ENCODE results near the gene FAM20C.

FAM20C gene

GRCh38 chr7:191981-192649 lies at the start of gene FAM20C:
FAM20C (plus strand) TSS chr7:192571; CDS start chr7:193200, 629 bp downstream.
- DNase-seq (ENCODE audit: low read depth, low spot score), result no peak

GRCh38 chr7:143145-143751 lies 49.1 kb upstream of the FAM20C start:
- no peak for DNase-seq (ENCODE audit: low read depth, low spot score)

- DNase-seq (ENCODE audit: low read depth, low spot score), result no peak
These were observed 48.4 kb upstream of the FAM20C start for GRCh38 chr7:143811-144453.

- no peak for DNase-seq (ENCODE audit: low read depth, low spot score)
These were observed 47.9 kb upstream of the FAM20C start for GRCh38 chr7:144454-144826.

GRCh38 chr7:145863-146262 lies 46.5 kb upstream of the FAM20C start:
- no peak for DNase-seq (ENCODE audit: low read depth, low spot score)

GRCh38 chr7:148543-148931 lies 43.8 kb upstream of the FAM20C start:
- DNase-seq (ENCODE audit: low read depth, low spot score), result no peak

GRCh38 chr7:148932-149790 lies 43.2 kb upstream of the FAM20C start:
- peak; percentile 92 for DNase-seq (ENCODE audit: low read depth, low spot score)

- no peak for DNase-seq (ENCODE audit: low read depth, low spot score)
These were observed 42.4 kb upstream of the FAM20C start for GRCh38 chr7:149791-150636.

GRCh38 chr7:150811-151221 lies 41.6 kb upstream of the FAM20C start:
- no peak for DNase-seq (ENCODE audit: low read depth, low spot score)

GRCh38 chr7:151346-152050 lies 40.9 kb upstream of the FAM20C start:
- no peak for DNase-seq (ENCODE audit: low read depth, low spot score)

- no peak for DNase-seq (ENCODE audit: low read depth, low spot score)
These were observed 39.5 kb upstream of the FAM20C start for GRCh38 chr7:152702-153391.

GRCh38 chr7:153604-154003 lies 38.8 kb upstream of the FAM20C start:
- no peak for DNase-seq (ENCODE audit: low read depth, low spot score)

- no peak for DNase-seq (ENCODE audit: low read depth, low spot score)
These were observed 38.1 kb upstream of the FAM20C start for GRCh38 chr7:154096-154799.

GRCh38 chr7:155469-155900 lies 36.9 kb upstream of the FAM20C start:
- DNase-seq (ENCODE audit: low read depth, low spot score), result no peak

- no peak for DNase-seq (ENCODE audit: low read depth, low spot score)
These were observed 36.0 kb upstream of the FAM20C start for GRCh38 chr7:156111-157007.

- DNase-seq (ENCODE audit: low read depth, low spot score), result no peak
These were observed 35.4 kb upstream of the FAM20C start for GRCh38 chr7:157008-157310.

GRCh38 chr7:157771-158625 lies 34.4 kb upstream of the FAM20C start:
- DNase-seq (ENCODE audit: low read depth, low spot score), result no peak

- DNase-seq (ENCODE audit: low read depth, low spot score), result no peak
These were observed 33.6 kb upstream of the FAM20C start for GRCh38 chr7:158771-159170.
